Heart left ventricle (tissue), 13 donors: Measurements from ENCODE around the gene GALNT18.

Experiments
- CTCF ChIP-seq, 12 donors: fragments of 200-600 bp; sonication (generic) in 4 of 12; IDR thresholded peaks; one replicate each; pipeline versions ENCODE4 v1.5.0 to v1.8.0; 2018 to 2022; ENCODE audit warnings: antibody characterized with exemption in 12 of 12, mild to moderate bottlenecking in 5 of 12
- POLR2A ChIP-seq, 2 donors: fragments of 450-650 bp; IDR thresholded peaks; one replicate each; pipeline ENCODE4 v1.6.1; 2017; ENCODE audit warnings: antibody characterized with exemption in 2 of 2, mild to moderate bottlenecking in 2 of 2, moderate library complexity in 2 of 2
- donor health status: ischemic (EF 13 %, LVEDD 7.1; RV severe dilation, severe dysfunction).
- donor health status: DM: no; HTN: yes; CAD: no.
- donor health status: DM: no; HTN: no; CAD: no.
- donor health status: ischemic (EF 25% LVEDD 6.9; RV normal size, moderate dysfunction).
- donor health status: ischemic (EF 25% LVEDD 5.7; RV mildly dilated, moderate dysfunction).
- donor health status: ischemic (EF 35%, LVEDD 5.7; RV mildly dilated, moderate dysfunction).
- donor health status: nonischemic (EF 11% LVEDD 7.7; RV severe dilation, severe dysfunction).
- donor health status: DM: yes; HTN: yes; CAD: no.
- donor health status: PGD.
- donor health status: ischemic (EF 29% LVEDD 5.4; RV normal size, mild dysfunction).
- donor health status: nonischemic (EF 23%, LVEDD 6.1; RV moderate dilation, normal function).

GRCh38 chr11:11291041-11292015 lies 330.5 kb downstream of the GALNT18 start:
- no peak for TF ChIP-seq CTCF (IDR thresholded peaks at IDR 0.05)
- no peak for TF ChIP-seq POLR2A (IDR thresholded peaks at IDR 0.05)
